Cerebellar cortex (tissue), 1 donor: ENCODE results near the gene CDA.

Experiments used
- DNase-seq: peaks from one replicate; pipeline ENCODE4 v3.0.0-alpha.2; 2015; ENCODE audit warnings: low spot score

CDA gene

DNA sequence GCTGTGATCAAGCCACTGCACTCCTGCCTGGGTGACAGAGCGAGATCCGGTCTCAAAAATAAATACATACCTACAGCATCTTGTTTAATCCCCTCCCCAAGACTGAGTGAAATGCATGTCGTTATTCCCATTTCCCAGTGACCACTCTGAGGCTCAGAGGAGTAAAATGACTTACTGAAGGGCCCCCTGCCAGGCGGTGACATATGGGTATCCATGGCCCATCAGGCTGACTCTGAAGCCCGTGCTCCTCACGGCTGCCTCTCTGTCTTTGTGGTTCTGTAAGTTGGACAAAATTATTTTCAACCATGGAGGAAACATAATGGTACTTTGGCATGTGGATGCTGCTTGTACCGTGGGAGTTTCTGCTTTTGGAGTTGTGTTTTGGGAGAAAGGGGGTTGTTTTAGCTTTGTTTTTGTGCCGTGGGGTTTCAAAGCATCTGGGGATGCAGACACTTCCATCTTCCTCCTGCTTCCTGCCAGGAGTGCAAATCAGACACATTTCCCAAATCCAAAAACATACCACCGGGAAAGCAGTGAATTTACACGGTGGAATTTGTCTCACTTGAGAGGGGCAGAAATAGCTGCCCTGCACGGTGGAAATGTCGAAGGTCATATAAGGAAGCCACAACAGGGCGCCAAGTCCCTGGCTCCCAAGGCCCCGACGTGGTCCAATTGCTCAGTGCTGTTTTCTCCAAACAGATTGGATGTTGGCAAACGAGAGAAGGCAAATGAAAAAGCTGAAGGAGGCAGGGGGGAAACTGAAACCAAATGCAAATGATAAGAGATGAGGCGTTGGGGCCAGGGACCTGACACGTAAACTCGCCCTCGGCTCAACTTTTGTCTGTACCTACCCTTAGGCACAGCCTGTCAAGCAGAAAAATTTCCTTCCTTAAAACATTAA, 27.3 kb downstream of the CDA start:
- peak; percentile 60 for DNase-seq

DNA sequence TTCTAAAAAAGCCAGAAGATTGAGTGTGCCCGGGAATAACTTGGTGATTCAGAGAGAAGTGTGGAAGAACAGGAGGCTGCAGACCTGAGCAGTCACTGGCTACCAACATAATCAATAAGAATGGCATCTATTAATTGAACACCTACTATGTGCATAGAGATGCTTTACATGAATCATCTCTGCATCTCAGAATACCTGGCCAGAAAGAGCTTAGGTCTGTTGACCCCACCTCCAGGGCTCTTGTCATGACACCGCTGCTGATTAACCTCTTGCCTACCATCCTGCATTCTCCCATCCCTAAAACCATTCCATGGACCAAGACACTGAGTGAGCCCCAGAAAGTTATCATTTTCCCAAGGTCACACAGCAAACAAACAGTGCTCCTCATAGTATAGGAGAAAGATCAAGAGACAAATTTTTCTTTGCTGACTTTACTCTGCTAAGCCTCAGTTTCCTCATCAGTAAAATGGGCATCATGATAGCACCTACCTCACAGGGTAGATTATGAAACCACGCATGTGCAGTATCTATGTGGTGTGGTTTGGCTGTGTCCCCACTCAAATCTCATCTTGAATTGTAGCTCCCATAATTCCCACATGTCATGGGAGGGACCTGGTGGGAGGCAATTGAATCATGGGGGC, 28.1 kb downstream of the CDA start:
- DNase-seq: no peak

DNA sequence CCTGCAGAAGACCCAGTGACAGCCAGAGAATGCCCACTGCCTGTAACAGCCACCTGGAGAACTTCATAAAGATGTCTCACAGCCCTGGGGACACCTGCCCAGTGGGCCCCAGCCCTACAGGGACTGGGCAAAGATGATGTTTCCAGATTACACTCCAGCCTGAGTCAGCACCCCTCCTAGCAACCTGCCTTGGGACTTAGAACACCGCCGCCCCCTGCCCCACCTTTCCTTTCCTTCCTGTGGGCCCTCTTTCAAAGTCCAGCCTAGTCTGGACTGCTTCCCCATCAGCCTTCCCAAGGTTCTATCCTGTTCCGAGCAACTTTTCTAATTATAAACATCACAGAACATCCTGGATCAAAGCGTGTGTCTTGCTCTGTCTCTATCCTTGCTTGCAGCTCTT, 29.7 kb downstream of the CDA start:
- DNase-seq: no peak

DNA sequence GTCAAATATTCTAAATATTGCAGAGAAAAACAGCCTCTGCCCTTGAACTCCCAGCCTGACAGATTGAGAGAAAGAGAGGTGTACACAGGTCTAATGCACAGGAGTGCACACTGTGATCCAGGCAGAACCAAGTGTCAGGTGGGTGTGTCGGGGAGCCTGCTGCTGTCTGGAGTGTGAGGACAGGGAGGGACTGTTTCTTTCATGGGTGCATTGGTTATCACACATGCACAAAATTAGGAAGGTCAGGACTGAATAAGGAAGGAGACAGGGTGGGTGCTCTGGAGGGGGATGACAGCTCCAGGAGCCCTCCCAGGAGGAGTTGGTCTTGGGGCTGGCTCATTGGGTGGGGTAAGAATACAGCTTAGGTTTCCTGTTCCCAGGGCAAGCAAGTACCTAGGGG, 31.1 kb downstream of the CDA start:
- no peak for DNase-seq

DNA sequence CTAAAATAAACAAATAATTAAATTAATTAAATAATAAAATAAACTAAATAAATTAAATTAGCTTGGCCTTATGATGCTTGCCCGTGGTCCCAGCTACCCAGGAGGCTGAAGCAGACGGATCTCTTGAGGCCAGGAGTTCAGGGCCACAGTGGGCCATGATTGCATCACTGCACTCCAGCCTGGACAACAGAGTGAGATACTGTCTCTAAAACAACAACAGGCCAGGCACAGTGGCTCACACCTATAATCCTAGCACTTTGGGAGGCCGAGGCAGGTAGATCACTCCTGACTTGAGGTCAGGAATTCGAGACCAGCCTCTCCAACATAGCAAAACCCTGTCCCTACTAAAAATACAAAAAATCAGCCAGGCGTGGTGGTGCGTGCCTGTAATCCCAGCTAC, 32.1 kb downstream of the CDA start:
- no peak for DNase-seq

DNA sequence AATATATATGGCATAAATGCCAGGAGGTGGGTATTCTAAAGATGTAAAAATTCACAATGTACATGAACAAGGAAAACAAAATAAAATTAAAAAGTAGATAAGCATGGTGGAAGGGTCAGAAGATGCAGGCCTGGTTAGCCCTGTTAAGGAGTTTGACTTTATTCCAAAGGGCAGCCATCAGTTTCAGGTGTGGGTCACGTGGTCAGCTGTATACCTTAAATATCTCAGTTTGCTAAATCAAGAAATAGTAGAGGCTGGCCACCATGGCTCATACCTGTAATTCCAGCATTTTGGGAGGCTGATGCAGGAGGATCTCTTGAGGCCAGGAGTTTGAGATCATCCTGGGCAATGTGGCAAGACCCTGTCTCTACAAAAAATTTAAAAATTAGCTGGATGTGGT, 35.8 kb downstream of the CDA start:
- no peak for DNase-seq

DNA sequence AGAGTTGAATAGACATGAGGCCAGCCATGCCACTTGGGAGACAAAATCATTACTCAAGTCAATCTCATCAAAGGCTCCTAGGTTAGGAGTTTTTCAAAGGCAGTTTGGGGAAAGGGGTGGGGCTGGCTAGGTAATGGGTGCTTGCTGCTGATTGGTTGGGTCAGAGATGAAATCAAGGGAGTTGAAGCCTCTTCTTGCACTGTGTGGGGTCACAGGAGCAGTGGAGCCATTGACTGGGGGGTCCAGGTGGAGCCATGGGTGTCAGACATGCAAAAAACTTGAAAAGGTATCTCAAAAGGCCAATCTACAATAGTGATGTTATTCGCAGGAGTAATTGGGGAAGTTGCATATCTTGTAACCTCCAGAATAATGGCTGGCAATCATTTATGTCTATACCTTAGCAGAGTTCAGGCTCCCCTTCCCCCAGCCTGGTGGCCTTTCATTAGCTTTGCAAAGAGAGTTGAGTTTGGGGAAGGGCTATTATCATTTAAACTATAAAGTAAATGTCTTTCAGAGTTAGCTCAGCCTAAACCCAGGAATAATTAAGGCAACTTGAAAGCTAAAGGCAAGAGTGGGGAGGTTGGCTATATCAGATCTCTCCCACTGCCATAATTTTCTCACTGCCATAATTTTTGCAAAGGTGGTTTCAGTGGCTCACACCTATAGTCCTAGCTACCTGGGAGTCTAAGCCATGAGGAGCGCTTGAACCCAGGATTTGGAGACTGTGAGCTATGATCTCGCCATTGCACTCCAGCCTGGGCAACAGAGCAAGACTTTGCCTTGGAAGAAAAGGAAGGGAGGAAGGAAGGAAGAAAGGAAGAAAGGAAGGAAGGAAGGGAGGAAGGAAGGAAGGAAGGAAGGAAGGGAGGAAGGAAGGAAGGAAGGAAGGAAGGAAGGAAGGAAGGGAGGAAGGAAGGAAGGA, 36.5 kb downstream of the CDA start:
- DNase-seq: no peak

- DNase-seq: no peak
These were observed 37.2 kb downstream of the CDA start for GRCh38 chr1:20626098-20626427.

DNA sequence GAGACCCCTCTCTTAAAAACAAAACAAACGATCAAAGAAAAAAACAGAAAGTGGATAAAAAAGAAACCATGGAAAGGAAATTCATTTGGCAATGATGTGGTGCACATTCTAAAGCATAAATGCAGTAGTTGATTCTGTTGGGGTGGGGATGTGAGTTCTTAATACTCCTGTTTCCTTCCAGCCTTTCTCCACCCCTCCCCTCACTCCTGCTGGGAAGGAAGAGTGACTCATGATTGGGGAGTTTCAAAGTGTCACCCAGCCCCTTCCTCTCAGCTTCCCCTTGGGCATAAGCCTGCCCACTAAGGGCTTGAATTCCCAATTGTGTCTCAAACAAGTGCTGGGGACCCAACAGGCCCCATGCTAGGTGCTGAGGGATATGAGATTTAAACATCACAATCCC, 37.6 kb downstream of the CDA start:
- no peak for DNase-seq

DNA sequence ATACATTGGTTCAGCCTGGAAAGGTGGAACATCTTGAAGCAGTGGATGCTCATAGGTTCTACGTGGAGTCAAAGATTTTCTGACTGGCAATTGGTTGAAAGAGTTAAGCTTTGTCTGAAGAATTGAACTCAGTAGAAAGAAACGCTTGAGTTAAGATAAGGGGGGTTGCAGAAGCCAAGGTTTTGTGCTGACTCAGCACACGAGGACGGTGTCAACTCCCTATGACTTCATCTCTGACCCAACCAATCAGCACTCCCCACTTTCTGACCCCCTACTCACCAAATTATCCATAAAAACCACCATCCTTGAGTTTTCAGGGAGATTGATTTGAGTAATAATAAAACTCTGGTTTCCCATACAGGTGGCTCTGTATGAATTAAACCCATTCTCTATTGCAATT, 41.8 kb downstream of the CDA start:
- no peak for DNase-seq

- DNase-seq: no peak
These were observed 43.5 kb downstream of the CDA start for GRCh38 chr1:20632386-20632785.

- DNase-seq: peak; percentile 85
These were observed 44.5 kb downstream of the CDA start, which contains the start of gene PINK1 for GRCh38 chr1:20633190-20634064. TSS of gene PINK1 (plus strand) at chr1:20633458. CDS start at chr1:20633549, 91 bp downstream.

DNA sequence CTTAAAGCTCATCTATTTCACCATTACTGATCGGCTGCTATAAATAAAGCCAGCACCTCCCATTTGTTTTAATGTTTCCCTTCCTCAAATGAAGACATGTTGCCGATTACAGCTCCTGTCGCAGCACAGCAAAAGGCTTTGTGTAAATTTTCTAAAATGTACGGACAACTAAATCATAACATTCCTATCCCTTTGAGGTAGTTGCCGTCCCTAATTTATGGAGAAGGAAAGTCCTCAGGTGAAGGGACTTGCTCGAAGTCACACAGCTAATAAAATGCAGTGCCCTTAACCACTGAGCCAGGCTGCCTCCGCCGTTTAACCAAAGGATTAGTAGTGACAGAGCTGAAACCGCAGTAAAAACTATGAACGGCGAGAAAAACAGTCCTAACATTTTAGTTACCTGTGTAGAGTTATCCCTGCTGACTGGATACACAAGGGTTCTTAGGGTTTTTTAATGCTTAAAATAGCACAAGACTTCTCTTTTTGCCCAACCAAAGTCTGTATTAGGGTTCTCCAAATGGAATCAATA, 45.2 kb downstream of the CDA start:
- no peak for DNase-seq

GRCh38 chr1:20634594-20635084, 45.7 kb downstream of the CDA start:
- peak; percentile 56 for DNase-seq

DNA sequence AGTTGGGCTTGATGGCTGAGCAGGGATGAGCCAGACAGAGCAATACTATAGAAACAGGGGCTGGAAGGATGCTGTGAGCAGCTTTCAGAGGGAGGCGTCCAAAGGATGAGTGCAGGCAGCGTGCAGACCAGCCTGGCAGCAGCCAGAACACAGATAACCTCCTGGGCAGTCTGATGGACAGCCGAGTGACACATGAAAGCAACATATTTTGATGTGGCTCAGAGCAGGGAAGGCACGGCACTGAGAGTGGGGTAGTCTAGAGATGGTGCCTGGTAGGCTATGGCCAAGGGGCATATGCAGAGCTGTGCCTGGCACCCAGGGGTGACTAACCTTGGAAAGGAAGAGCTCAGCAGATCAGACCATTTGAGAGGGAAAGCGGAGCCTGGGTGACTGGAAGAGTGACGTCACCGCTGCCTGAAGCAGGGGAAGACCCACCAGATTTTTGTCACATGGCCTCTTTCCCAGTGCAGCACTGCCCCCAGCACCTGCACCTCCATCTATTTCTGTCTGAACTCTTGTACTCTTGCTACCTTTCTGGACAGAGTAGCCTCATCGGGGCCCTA, 48.0 kb downstream of the CDA start:
- no peak for DNase-seq

- peak; percentile 69 for DNase-seq
These were observed 51.3 kb downstream of the CDA start for GRCh38 chr1:20640183-20640597.

- no peak for DNase-seq
These were observed 53.1 kb downstream of the CDA start for GRCh38 chr1:20641975-20642374.

DNA sequence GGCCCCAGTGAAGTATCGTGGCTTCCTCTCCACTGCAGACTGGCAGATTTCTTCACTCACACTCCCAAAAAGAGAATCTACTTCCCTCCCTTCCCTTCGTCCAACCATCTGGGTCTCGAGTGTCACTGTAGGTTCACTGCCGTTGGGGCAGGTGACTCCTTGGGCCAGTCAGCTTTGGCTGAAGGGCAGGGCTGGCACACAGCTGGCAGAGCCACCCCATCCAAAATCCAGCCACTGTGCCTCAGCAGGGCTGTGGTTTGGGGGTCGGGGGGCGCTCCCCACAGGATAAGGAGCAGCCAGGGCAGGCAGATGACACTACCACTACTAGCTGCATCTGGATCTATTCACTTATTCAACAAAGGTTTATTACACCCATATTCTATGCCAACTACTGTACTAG, 54.2 kb downstream of the CDA start:
- DNase-seq: no peak

- DNase-seq: no peak
These were observed 55.5 kb downstream of the CDA start for GRCh38 chr1:20644416-20644815.

DNA sequence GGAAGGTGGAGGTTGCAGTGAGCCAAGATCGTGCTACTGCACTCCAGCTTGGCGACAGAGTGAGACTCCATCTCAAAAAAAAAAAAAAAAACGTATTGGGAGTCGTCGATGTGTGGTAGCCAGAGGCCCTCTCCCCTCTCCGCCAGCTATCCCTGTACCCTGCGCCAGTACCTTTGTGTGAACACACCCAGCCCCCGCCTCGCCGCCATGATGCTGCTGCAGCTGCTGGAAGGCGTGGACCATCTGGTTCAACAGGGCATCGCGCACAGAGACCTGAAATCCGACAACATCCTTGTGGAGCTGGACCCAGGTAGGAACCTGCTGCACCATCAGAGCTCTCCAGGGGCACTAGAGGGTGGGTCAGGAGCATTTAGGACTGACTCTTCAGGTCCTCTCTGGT, 56.5 kb downstream of the CDA start:
- no peak for DNase-seq

GRCh38 chr1:20648438-20648837, 59.5 kb downstream of the CDA start:
- DNase-seq: no peak
